ENCODE results near the gene C7orf57.
A peak's percentile ranks its signal among the peaks of the same experiment; 100 is the strongest.
"Not testable (repeated sequence)": the region's sequence is repeated elsewhere in the genome, so short reads cannot be mapped to it uniquely, and the experiment has no call there.

C7orf57 gene

DNA sequence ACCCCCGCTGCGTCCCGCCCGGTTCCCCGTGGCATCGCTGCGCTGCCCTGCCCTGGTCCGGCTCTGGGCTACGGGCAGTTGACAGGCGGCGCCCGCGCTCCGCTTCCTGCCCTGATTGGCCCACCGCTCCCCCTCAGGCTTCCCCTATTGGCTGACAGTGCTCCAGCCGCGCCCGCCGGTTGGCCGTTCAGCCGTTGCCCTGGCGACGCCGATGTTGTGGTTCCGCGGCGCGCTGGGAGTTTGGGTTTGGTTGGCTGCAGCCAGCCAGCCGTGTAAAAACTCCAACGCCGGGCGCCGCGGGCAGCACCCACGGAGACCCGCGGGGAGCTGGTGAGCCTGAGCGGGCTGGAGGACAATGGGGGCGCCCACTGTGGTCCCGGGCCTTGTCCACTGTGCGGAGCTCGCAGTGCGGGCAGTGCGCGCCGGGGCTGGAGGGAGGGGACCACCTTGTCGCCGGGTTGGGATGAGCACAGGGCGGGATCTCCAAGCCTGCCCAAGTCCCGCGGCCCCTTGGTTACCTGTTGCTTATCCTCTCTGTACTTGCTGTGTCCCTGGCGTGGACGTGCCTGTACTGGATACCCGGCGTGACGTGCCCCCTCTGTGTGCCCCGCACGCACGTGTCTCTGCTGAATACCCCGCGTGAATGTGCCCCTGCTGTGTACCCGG, at the start of gene C7orf57:
C7orf57 (plus strand) TSS at position 243 of the 666 bp plus-strand sequence. CDS start 766 bp downstream, outside the sequence.
- Histone ChIP-seq H3K36me3 (ENCODE audit: low read depth) (no peaks in the 10 kb centered on the region), H3K4me3 (ENCODE audit: severe bottlenecking) (peak within 1 kb of the TSS; percentile 51), H3K27me3 (ENCODE audit: insufficient read depth, poor library complexity, severe bottlenecking) (no peaks in the 10 kb centered on the region), H3K9me3 (ENCODE audit: severe bottlenecking) (no peaks in the 10 kb centered on the region), H3K27ac (ENCODE audit: poor library complexity, severe bottlenecking) (no peak within 1 kb of the TSS), H3K4me1 (ENCODE audit: insufficient read depth, poor library complexity, severe bottlenecking) (peaks cover 5% of the 10 kb centered on the region)
- ATAC-seq (ENCODE audit: low read depth) (peak; percentile 99), DNase-seq (ENCODE audit: low spot score) (peak; percentile 93)
- TF ChIP-seq, protein P1, sequence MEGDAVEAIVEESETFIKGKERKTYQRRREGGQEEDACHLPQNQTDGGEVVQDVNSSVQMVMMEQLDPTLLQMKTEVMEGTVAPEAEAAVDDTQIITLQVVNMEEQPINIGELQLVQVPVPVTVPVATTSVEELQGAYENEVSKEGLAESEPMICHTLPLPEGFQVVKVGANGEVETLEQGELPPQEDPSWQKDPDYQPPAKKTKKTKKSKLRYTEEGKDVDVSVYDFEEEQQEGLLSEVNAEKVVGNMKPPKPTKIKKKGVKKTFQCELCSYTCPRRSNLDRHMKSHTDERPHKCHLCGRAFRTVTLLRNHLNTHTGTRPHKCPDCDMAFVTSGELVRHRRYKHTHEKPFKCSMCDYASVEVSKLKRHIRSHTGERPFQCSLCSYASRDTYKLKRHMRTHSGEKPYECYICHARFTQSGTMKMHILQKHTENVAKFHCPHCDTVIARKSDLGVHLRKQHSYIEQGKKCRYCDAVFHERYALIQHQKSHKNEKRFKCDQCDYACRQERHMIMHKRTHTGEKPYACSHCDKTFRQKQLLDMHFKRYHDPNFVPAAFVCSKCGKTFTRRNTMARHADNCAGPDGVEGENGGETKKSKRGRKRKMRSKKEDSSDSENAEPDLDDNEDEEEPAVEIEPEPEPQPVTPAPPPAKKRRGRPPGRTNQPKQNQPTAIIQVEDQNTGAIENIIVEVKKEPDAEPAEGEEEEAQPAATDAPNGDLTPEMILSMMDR (IDR thresholded peaks at IDR 0.05; ENCODE audit: poor library complexity, severe bottlenecking), result peak; percentile 52

DNA sequence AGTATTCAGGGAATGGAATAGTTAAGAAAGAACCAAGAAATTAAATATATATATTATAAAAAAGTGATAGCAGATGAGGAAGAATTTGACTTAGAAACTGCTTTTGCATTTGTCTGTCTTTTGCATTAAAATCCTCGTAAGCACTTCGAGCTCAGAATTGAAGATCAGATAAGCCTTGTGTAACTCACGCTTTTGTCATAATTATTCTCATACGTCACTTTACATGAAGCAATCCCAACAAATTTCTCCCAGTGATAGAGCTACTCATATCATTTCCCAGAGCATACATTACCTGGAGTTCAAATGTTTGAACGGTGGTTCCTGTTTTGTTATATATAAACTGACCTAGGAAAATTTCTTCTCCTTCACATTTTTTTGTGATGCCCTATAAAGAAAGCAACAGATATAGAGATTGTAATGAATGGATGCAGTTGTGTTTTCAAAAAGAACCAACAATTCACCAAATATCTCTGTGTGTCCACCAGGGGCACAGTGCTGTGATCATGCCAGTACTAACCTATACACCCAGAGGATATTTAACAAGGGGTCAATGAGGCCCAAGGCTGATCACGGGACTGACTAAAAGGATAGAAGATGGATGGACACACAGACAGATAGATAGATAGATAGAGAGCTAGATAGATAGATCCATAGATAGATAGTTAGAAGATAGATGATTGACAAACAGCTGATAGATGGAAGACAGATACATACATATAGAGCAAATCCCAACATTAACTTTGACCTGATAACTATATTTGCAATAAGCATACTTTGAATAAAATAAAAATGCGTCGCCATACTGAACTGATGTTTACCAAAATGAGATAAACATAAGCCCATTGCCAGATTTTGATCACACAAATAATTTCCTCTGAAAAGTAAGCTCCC, 46.6 kb upstream of the C7orf57 start:
- TF ChIP-seq, protein P1 (IDR thresholded peaks at IDR 0.05; ENCODE audit: poor library complexity, severe bottlenecking), result peak; percentile 52
- Histone ChIP-seq H3K9me3 (ENCODE audit: severe bottlenecking) (no peaks in the 10 kb centered on the region), H3K4me3 (ENCODE audit: severe bottlenecking) (no peak overlapping the region), H3K36me3 (ENCODE audit: low read depth) (no peaks in the 10 kb centered on the region), H3K4me1 (ENCODE audit: insufficient read depth, poor library complexity, severe bottlenecking) (peaks cover 3% of the 10 kb centered on the region), H3K27ac (ENCODE audit: poor library complexity, severe bottlenecking) (no peak overlapping the region), H3K27me3 (ENCODE audit: insufficient read depth, poor library complexity, severe bottlenecking) (no peaks in the 10 kb centered on the region)
- peak; percentile 46; the same call in 1 of the 3 replicates for ATAC-seq (ENCODE audit: low read depth)
- no peak for DNase-seq (ENCODE audit: low spot score)

DNA sequence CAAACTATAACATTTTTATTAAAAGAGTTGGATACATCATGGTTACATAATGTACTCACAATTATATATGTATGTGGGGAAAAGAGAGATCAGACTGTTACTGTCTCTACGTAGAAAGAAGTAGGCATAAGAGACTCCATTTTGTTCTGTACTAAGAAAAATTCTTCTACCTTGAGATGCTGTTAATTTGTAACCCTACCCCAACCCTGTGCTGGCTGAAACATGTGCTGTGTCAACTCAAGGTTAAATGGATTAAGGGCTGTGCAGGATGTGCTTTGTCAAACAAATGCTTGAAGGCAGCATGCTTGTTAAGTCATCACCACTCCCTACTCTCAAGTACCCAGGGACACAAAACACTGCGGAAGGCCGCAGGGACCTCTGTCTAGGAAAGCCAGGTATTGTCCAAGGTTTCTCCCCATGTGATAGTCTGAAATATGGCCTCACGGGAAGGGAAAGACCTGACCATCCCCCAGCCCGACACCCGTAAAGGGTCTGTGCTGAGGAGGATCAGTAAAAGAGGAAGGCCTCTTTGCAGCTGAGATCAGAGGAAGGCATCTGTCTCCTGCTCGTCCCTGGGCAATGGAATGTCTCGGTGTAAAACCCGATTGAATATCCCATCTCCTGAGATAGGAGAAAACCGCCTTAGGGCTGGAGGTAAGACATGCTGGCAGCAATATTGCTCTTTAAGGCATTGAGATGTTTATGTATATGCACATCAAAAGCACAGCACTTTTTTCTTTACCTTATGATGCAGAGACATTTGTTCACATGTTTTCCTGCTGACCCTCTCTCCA, 45.5 kb upstream of the C7orf57 start:
- H3K9me3 ChIP-seq (ENCODE audit: severe bottlenecking); H3K4me3 ChIP-seq (ENCODE audit: severe bottlenecking); H3K4me1 ChIP-seq (ENCODE audit: insufficient read depth, poor library complexity, severe bottlenecking); DNase-seq (ENCODE audit: low spot score); H3K36me3 ChIP-seq (ENCODE audit: low read depth); H3K27ac ChIP-seq (ENCODE audit: poor library complexity, severe bottlenecking); ATAC-seq (ENCODE audit: low read depth); H3K27me3 ChIP-seq (ENCODE audit: insufficient read depth, poor library complexity, severe bottlenecking): not testable (repeated sequence)

DNA sequence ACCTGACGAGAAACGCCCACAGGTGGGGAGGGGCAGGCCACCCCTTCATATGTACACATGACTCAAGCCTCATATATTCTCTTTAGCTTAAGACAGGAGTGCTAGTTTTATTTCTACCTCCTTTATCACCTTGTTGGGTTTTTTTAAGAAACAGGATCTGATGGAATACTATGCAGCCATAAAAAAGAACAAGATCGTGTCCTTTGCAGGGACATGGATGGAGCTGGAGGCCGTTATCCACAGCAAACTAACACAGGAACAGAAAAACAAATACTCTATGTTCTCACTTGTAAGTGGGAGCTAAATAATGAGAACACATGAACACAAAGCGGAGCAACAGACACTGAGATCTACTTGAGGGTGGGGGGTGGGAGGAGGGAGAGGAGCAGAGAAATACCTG, 44.8 kb upstream of the C7orf57 start:
- no peak for ATAC-seq (ENCODE audit: low read depth)
- H3K27ac ChIP-seq (ENCODE audit: poor library complexity, severe bottlenecking), result no peak overlapping the region
- H3K36me3 ChIP-seq (ENCODE audit: low read depth), result no peaks in the 10 kb centered on the region
- no peaks in the 10 kb centered on the region for H3K9me3 ChIP-seq (ENCODE audit: severe bottlenecking)
- DNase-seq (ENCODE audit: low spot score), result no peak
- H3K27me3 ChIP-seq (ENCODE audit: insufficient read depth, poor library complexity, severe bottlenecking), result no peaks in the 10 kb centered on the region
- H3K4me3 ChIP-seq (ENCODE audit: severe bottlenecking), result no peak overlapping the region
- TF ChIP-seq, protein P1 (IDR thresholded peaks at IDR 0.05; ENCODE audit: poor library complexity, severe bottlenecking), result no peak
- H3K4me1 ChIP-seq (ENCODE audit: insufficient read depth, poor library complexity, severe bottlenecking), result peaks cover 3% of the 10 kb centered on the region

DNA sequence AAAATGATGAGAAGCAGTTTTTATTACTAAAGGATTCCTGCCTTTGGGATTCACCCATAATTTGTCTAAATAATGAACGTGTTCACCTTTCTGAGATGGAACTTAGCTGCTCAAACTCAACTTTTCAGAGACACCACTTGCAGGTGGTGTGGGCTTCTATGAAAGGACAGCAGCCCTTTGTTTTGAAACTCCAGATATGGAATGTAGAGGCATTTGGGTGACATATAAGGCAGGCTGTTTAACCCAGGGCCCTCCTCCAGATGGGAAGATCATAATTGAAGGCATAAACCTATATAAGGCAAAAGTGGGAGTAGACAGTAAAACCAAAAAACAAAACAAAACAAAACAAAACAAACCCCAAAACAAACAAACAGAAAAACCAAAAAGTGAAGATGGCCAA, 44.1 kb upstream of the C7orf57 start:
- Histone ChIP-seq H3K27me3 (ENCODE audit: insufficient read depth, poor library complexity, severe bottlenecking) (no peaks in the 10 kb centered on the region), H3K9me3 (ENCODE audit: severe bottlenecking) (no peaks in the 10 kb centered on the region), H3K36me3 (ENCODE audit: low read depth) (no peaks in the 10 kb centered on the region), H3K4me3 (ENCODE audit: severe bottlenecking) (no peak overlapping the region), H3K27ac (ENCODE audit: poor library complexity, severe bottlenecking) (no peak overlapping the region), H3K4me1 (ENCODE audit: insufficient read depth, poor library complexity, severe bottlenecking) (peaks cover 3% of the 10 kb centered on the region)
- TF ChIP-seq, protein P1 (IDR thresholded peaks at IDR 0.05; ENCODE audit: poor library complexity, severe bottlenecking), result no peak
- ATAC-seq (ENCODE audit: low read depth), result no peak; the same call in 2 of the 3 replicates
- no peak for DNase-seq (ENCODE audit: low spot score)
